H1 (cell line): ENCODE measurements around the gene PFDN1. TPM values are rescaled to one million over a fixed set of nuclear protein-coding genes. Genes with fewer than 3 reads are reported as not detected.

Experiments
- CTCF ChIA-PET: fragments of 300-600 bp; sonication (Branson Sonifier 250); formaldehyde crosslinking; loops from one replicate; lab custom pipeline; 2021; ENCODE audit not compliant: partially characterized antibody; lab: Charles Lee
- POLR2A ChIA-PET: fragments of 300-600 bp; sonication (Branson Sonifier 250); formaldehyde crosslinking; loops from one replicate; lab custom pipeline; 2021; ENCODE audit warnings: inconsistent platforms; ENCODE audit not compliant: partially characterized antibody; lab: Charles Lee
- DNase-seq, 2 experiments: peaks; one replicate each; pipeline versions ENCODE4 v3.0.0 to v3.0.0-alpha.2; 2010 to 2022; ENCODE audit warnings: low spot score in 2 of 2, low read depth in 1 of 2, mixed read lengths in 1 of 2
- FAIRE-seq: peaks from 2 replicates; lab custom pipeline; 2011; peaks lifted over from hg19 to GRCh38; lab: Jason Lieb, UNC
- H2AFZ ChIP-seq: 2 replicates; pipeline ENCODE4 v1.8.1; 2012; ENCODE audit warnings: low read length, inconsistent platforms
- H2AK5ac ChIP-seq: 2 replicates; pipeline ENCODE4 v1.6.1; 2013; ENCODE audit warnings: low read depth, low read length
- H2BK120ac ChIP-seq: replicated peaks from 2 replicates; pipeline ENCODE3; 2013; ENCODE audit warnings: low read depth, low read length, inconsistent platforms
- H2BK12ac ChIP-seq: 2 replicates; pipeline ENCODE4 v1.6.1; 2013; ENCODE audit warnings: low read depth, low read length
- H2BK15ac ChIP-seq: 2 replicates; pipeline ENCODE4 v1.6.1; 2013; ENCODE audit warnings: low read length
- H2BK20ac ChIP-seq: 2 replicates; pipeline ENCODE4 v1.6.1; 2013; ENCODE audit warnings: low read length
- H2BK5ac ChIP-seq: 2 replicates; pipeline ENCODE4 v1.6.1; 2013; ENCODE audit warnings: low read depth, low read length
- H3K14ac ChIP-seq: 2 replicates; pipeline ENCODE4 v1.6.1; 2013; ENCODE audit warnings: inconsistent platforms; ENCODE audit not compliant: insufficient read length
- H3K18ac ChIP-seq: 2 replicates; pipeline ENCODE4 v1.6.1; 2013; ENCODE audit warnings: low read length; ENCODE audit errors: extremely low read depth
- H3K23ac ChIP-seq: 2 replicates; pipeline ENCODE4 v1.6.1; 2013; ENCODE audit warnings: inconsistent platforms; ENCODE audit not compliant: insufficient read length
- H3K23me2 ChIP-seq: 2 replicates; pipeline ENCODE4 v1.6.1; 2013; ENCODE audit warnings: low read depth, low read length
- H3K27ac ChIP-seq: 2 replicates; pipeline ENCODE4 v1.6.1; 2011; ENCODE audit warnings: low read depth, low read length, inconsistent platforms
- H3K27me3 ChIP-seq, 4 experiments: replicated peaks in 1 of 4; 1 replicate in 1 of 4; 2 replicates in 3 of 4; pipeline versions ENCODE4 v1.6.1 to v1.8.1; 2011 to 2013; ENCODE audit warnings: low read length in 3 of 4, mild to moderate bottlenecking in 3 of 4, inconsistent platforms in 2 of 4, mixed read lengths in 2 of 4, moderate library complexity in 1 of 4; ENCODE audit not compliant: control insufficient read depth in 3 of 4, insufficient read depth in 3 of 4; ENCODE audit errors: extremely low read depth in 1 of 4
- H3K36me3 ChIP-seq, 4 experiments: 2 replicates each; pipeline versions ENCODE4 v1.6.1 to v1.8.1; 2011 to 2013; ENCODE audit warnings: mild to moderate bottlenecking in 4 of 4, low read length in 3 of 4, moderate library complexity in 2 of 4, control low read depth in 1 of 4, inconsistent platforms in 1 of 4; ENCODE audit not compliant: insufficient read depth in 4 of 4, control insufficient read depth in 2 of 4
- H3K4ac ChIP-seq: replicated peaks from 2 replicates; pipeline ENCODE3; 2013; ENCODE audit warnings: low read length, low read depth, mixed read lengths, inconsistent platforms; ENCODE audit not compliant: insufficient read length
- H3K4me1 ChIP-seq, 4 experiments: replicated peaks in 1 of 4; 1 replicate in 1 of 4; 2 replicates in 3 of 4; pipeline versions ENCODE4 v1.6.1 to v1.8.1; 2011 to 2013; ENCODE audit warnings: low read length in 3 of 4, inconsistent platforms in 2 of 4, mixed read lengths in 1 of 4; ENCODE audit not compliant: insufficient read depth in 4 of 4, control insufficient read depth in 3 of 4
- H3K4me2 ChIP-seq, 2 experiments: 2 replicates each; pipeline versions ENCODE4 v1.6.1 to v1.8.1; 2011 to 2013; ENCODE audit warnings: low read depth in 2 of 2, low read length in 2 of 2, control low read depth in 1 of 2, inconsistent platforms in 1 of 2, mild to moderate bottlenecking in 1 of 2; ENCODE audit not compliant: insufficient read depth in 1 of 2
- H3K4me3 ChIP-seq, 4 experiments: fragments of 200-600, 300-600 bp in 1 of 4; sonication (generic), shearing (Covaris generic), sonication (Bioruptor Twin) in 1 of 4; 2 replicates each; pipeline versions ENCODE4 v1.5.1 to v1.8.1; 2011 to 2016; ENCODE audit warnings: low read length in 4 of 4, low read depth in 3 of 4, control low read depth in 2 of 4, inconsistent platforms in 2 of 4, mild to moderate bottlenecking in 2 of 4, mixed read lengths in 1 of 4, moderate library complexity in 1 of 4; ENCODE audit not compliant: insufficient read depth in 2 of 4; ENCODE audit errors: extremely low read depth in 1 of 4
- H3K56ac ChIP-seq: replicated peaks from 2 replicates; pipeline ENCODE3; 2013; ENCODE audit warnings: low read depth, mild to moderate bottlenecking, mixed read lengths, low read length, inconsistent platforms; ENCODE audit not compliant: insufficient read length
- H3K79me1 ChIP-seq: 2 replicates; pipeline ENCODE4 v1.6.1; 2013; ENCODE audit warnings: low read depth, low read length, control low read depth
- H3K79me2 ChIP-seq, 2 experiments: 2 replicates each; pipeline versions ENCODE4 v1.6.1 to v1.8.1; 2012 to 2013; ENCODE audit warnings: low read length in 2 of 2, mild to moderate bottlenecking in 2 of 2, inconsistent platforms in 1 of 2; ENCODE audit not compliant: insufficient read depth in 2 of 2, control insufficient read depth in 1 of 2
- H3K9ac ChIP-seq, 4 experiments: replicated peaks in 1 of 4; 1 replicate in 1 of 4; 2 replicates in 3 of 4; pipeline versions ENCODE4 v1.6.1 to v1.8.1; 2011 to 2013; ENCODE audit warnings: low read depth in 3 of 4, low read length in 3 of 4, control low read depth in 2 of 4, mild to moderate bottlenecking in 2 of 4, moderate library complexity in 2 of 4, inconsistent platforms in 1 of 4; ENCODE audit errors: extremely low read depth in 1 of 4
- H3K9me3 ChIP-seq, 2 experiments: 2 replicates each; pipeline versions ENCODE4 v1.6.1 to v1.8.1; 2012 to 2013; ENCODE audit warnings: mild to moderate bottlenecking in 2 of 2, moderate library complexity in 2 of 2, control low read depth in 1 of 2, inconsistent platforms in 1 of 2, low read depth in 1 of 2, low read length in 1 of 2, mixed read lengths in 1 of 2; ENCODE audit not compliant: insufficient read depth in 2 of 2
- H4K20me1 ChIP-seq, 2 experiments: replicated peaks in 1 of 2; 2 replicates each; pipeline versions ENCODE3 to v1.8.1; 2011 to 2013; ENCODE audit warnings: inconsistent platforms in 2 of 2, low read length in 2 of 2, mild to moderate bottlenecking in 1 of 2; ENCODE audit not compliant: insufficient read depth in 2 of 2, control insufficient read depth in 1 of 2
- H4K5ac ChIP-seq: 2 replicates; pipeline ENCODE4 v1.6.1; 2013; ENCODE audit warnings: low read length, low read depth, mixed read lengths, inconsistent platforms; ENCODE audit not compliant: insufficient read length
- H4K8ac ChIP-seq: 2 replicates; pipeline ENCODE4 v1.8.0; 2013; ENCODE audit warnings: mild to moderate bottlenecking, moderate library complexity, low read length, inconsistent platforms; ENCODE audit not compliant: insufficient read depth; ENCODE audit errors: extremely low read depth
- H4K91ac ChIP-seq: replicated peaks from 2 replicates; pipeline ENCODE3; 2013; ENCODE audit warnings: low read length, mixed read lengths, inconsistent platforms; ENCODE audit not compliant: insufficient read length
- CTBP2 ChIP-seq: IDR thresholded peaks from 2 replicates; pipeline ENCODE4 v1.7.0; 2011; ENCODE audit warnings: borderline replicate concordance, mild to moderate bottlenecking, moderate library complexity, mixed read lengths, low read length; ENCODE audit not compliant: insufficient read depth, insufficient read length
- EGR1 ChIP-seq: IDR thresholded peaks from 2 replicates; pipeline ENCODE4 v1.6.1; 2011; ENCODE audit warnings: low read depth, low read length, borderline replicate concordance
- HDAC2 ChIP-seq, 2 experiments: fragments of 300-600 bp in 1 of 2; sonication (generic) in 1 of 2; IDR thresholded peaks; 2 replicates each; pipeline ENCODE4 v1.6.1; 2011 to 2012; ENCODE audit warnings: low read depth in 2 of 2, low read length in 2 of 2, mild to moderate bottlenecking in 2 of 2, moderate library complexity in 2 of 2, borderline replicate concordance in 1 of 2, inconsistent platforms in 1 of 2
- MAX ChIP-seq: IDR thresholded peaks from 2 replicates; pipeline ENCODE4 v1.6.1; 2012; ENCODE audit warnings: inconsistent platforms
- POLR2AphosphoS5 ChIP-seq: IDR thresholded peaks from 2 replicates; pipeline ENCODE4 v1.6.1; 2011; ENCODE audit warnings: low read depth, low read length
- RFX5 ChIP-seq: IDR thresholded peaks from 2 replicates; pipeline ENCODE4 v1.6.1; 2011; ENCODE audit warnings: low read depth, low read length, improper control_type of control experiment, borderline replicate concordance
- RXRA ChIP-seq: IDR thresholded peaks from 2 replicates; pipeline ENCODE4 v1.6.1; 2011; ENCODE audit warnings: low read depth, mild to moderate bottlenecking, low read length, moderate library complexity; ENCODE audit not compliant: insufficient read depth
- SAP30 ChIP-seq: fragments of 300-600 bp; sonication (generic); IDR thresholded peaks from 2 replicates; pipeline ENCODE4 v1.7.1; 2012; ENCODE audit warnings: low read length, moderate library complexity, mild to moderate bottlenecking, inconsistent platforms; ENCODE audit not compliant: insufficient read depth, insufficient replicate concordance
- SIX5 ChIP-seq: IDR thresholded peaks from 2 replicates; pipeline ENCODE4 v1.6.1; 2011; ENCODE audit warnings: mild to moderate bottlenecking, low read depth, low read length
- TAF1 ChIP-seq: IDR thresholded peaks from 2 replicates; pipeline ENCODE4 v1.6.1; 2011; ENCODE audit warnings: mild to moderate bottlenecking, low read depth, low read length
- TAF7 ChIP-seq: optimal IDR thresholded peaks from 2 replicates; pipeline ENCODE3; 2011; ENCODE audit warnings: low read depth, mild to moderate bottlenecking, inconsistent platforms, low read length, moderate library complexity, borderline replicate concordance
- TCF12 ChIP-seq: IDR thresholded peaks from 2 replicates; pipeline ENCODE4 v1.6.1; 2011; ENCODE audit warnings: low read depth, mild to moderate bottlenecking, low read length
- WGBS, 2 experiments: shearing (Covaris generic) in 1 of 2; methylation state at CpG; one replicate each; pipeline versions ENCODE4 v1.1.6 to v1.1.7; 2013 to 2015; ENCODE audit warnings: low lambda C conversion rate in 2 of 2, mixed read lengths in 2 of 2, inconsistent platforms in 1 of 2, low coverage in 1 of 2, missing lambda C conversion rate in 1 of 2; ENCODE audit not compliant: insufficient replicate concordance in 2 of 2, insufficient coverage in 1 of 2, insufficient read length in 1 of 2; ENCODE audit errors: extremely low coverage in 1 of 2, missing lambda C conversion rate in 1 of 2; 5-methylcytosine and 5-hydroxymethylcytosine counted together
- polyA plus RNA-seq, 7 experiments: library from polyadenylated mRNA; depleted of rRNA in 3 of 7; stranded (reverse) in 5 of 7; unstranded in 2 of 7; fragments of >200 nt in 5 of 7; fragments of 200-250 nt in 2 of 7; gene quantifications; 1 replicate in 5 of 7; 2 replicates in 1 of 7; 4 replicates in 1 of 7; pipeline versions ENCODE4 v1.2.1 to v1.2.3, GENCODE V29; 2011 to 2013; ENCODE audit warnings: missing spikeins in 2 of 7, mixed read lengths in 2 of 7
- total RNA-seq: library from RNA; stranded (reverse); fragmentation: NEBNext Ultra II Directional; extraction: Animal tissue kit (Norgen Biotek cat#: 25700); gene quantifications from 2 replicates; pipeline ENCODE4 v1.2.1, GENCODE V29; 2021

PFDN1 gene
- total and polyA plus RNA-seq, 2 of the 8 experiments (the other 6 are each of a cell fraction or from before 2014, with no cell fraction given), result 53.0 to 89.6 TPM

- peaks cover 0 to 4% (median under 1%) of the 10 kb centered on the region in 4 experiments; a peak in 4 of 7 replicates for H3K4me1 ChIP-seq
- no peak overlapping the region for H2AK5ac ChIP-seq
- no peak overlapping the region for H3K4ac ChIP-seq
- H3K23me2 ChIP-seq, result no peaks in the 10 kb centered on the region
- H2BK5ac ChIP-seq, result no peak overlapping the region
- DNase-seq, result no peak
- POLR2A ChIA-PET, result interaction anchor here (1.5 kb wide), 1 partner anchor 9 kb away, joined by 3 read pairs; no protein-coding TSS in a partner anchor
- H2AFZ ChIP-seq, result no peak overlapping the region
- CTCF ChIA-PET, result interaction anchor here (0.7 to 25.9 kb wide), 10 partner anchors 10 to 120 kb away, joined by 3 to 676 read pairs (median 4); partner anchors contain the start of gene HBEGF
- no peak for FAIRE-seq
- H3K18ac ChIP-seq, result no peak overlapping the region
- no peak overlapping the region for H4K91ac ChIP-seq
- no peak overlapping the region for H4K8ac ChIP-seq
- H4K20me1 ChIP-seq, result peaks cover 2 to 14% of the 10 kb centered on the region in 2 experiments
- no peaks in the 10 kb centered on the region for H3K36me3 ChIP-seq
- no peak overlapping the region for H3K4me3 ChIP-seq
- no peaks in the 10 kb centered on the region for H3K27me3 ChIP-seq
- H2BK20ac ChIP-seq, result no peak overlapping the region
- H3K9ac ChIP-seq, result no peak overlapping the region
- no peak overlapping the region for H3K4me2 ChIP-seq
- H2BK12ac ChIP-seq, result 0 out of 2 replicates have a peak overlapping the region, but pooled peaks have one; percentile 5
- H3K27ac ChIP-seq, result no peak overlapping the region
- H3K79me1 ChIP-seq, result peaks cover 8% of the 10 kb centered on the region; the same call in 1 of the 2 replicates
- no peak overlapping the region for H2BK15ac ChIP-seq
- H3K14ac ChIP-seq, result no peak overlapping the region
- H3K23ac ChIP-seq, result no peak overlapping the region
- WGBS, 2 experiments, result 92% methylated on average over 10 of the region's 10 CpGs; no CpG with 5 or more reads in 1 of the 2 experiments
- peaks cover 0 to 14% of the 10 kb centered on the region in 2 experiments; a peak in 1 of 4 replicates for H3K79me2 ChIP-seq
- H4K5ac ChIP-seq, result no peak overlapping the region
- H3K9me3 ChIP-seq, result no peaks in the 10 kb centered on the region
- no peak overlapping the region for H3K56ac ChIP-seq
- no peak overlapping the region for H2BK120ac ChIP-seq
- TF ChIP-seq RXRA, result no peak
- TF ChIP-seq HDAC2 (IDR thresholded peaks at IDR 0.05; ENCODE audit: borderline replicate concordance in 1 of 2, low read depth in 2 of 2, low read length in 2 of 2), result no peak
- TF ChIP-seq TAF7, result no peak
- TF ChIP-seq MAX, result no peak
- no peak for TF ChIP-seq SIX5
- TF ChIP-seq CTBP2, result no peak
- TF ChIP-seq TAF1, result no peak
- no peak for TF ChIP-seq POLR2AphosphoS5
- no peak for TF ChIP-seq SAP30
- no peak for TF ChIP-seq EGR1
- no peak for TF ChIP-seq TCF12
- TF ChIP-seq RFX5, result no peak
Observed at GRCh38 chr5:140252470-140253126, 50.3 kb downstream of the PFDN1 start.
